ENCODE results near the gene GRIA1.

The GRIA1 gene

GRCh38 chr5:153598099-153598498 lies 107.6 kb downstream of the GRIA1 start:
- in situ Hi-C loops (cut with HindIII; ENCODE audit: low sequenced_read_pairs), result no loop called here
- no peak overlapping the region for H3K4me3 ChIP-seq (ENCODE audit: low read depth, low read length)
- no peak for TF ChIP-seq CTCF (IDR thresholded peaks at IDR 0.05; ENCODE audit: low read depth, low read length)
- no peak for DNase-seq (ENCODE audit: low read depth, low spot score)

- DNase-seq (ENCODE audit: low read depth, low spot score), result no peak
- in situ Hi-C loops (cut with HindIII; ENCODE audit: low sequenced_read_pairs), result no loop called here
- no peak for TF ChIP-seq CTCF (IDR thresholded peaks at IDR 0.05; ENCODE audit: low read depth, low read length)
- no peak overlapping the region for H3K4me3 ChIP-seq (ENCODE audit: low read depth, low read length)
Observed at GRCh38 chr5:153601377-153601776, 110.9 kb downstream of the GRIA1 start.

GRCh38 chr5:153605386-153605785 lies 114.9 kb downstream of the GRIA1 start:
- H3K4me3 ChIP-seq (ENCODE audit: low read depth, low read length), result no peak overlapping the region
- no peak for TF ChIP-seq CTCF (IDR thresholded peaks at IDR 0.05; ENCODE audit: low read depth, low read length)
- in situ Hi-C loops (cut with HindIII; ENCODE audit: low sequenced_read_pairs), result no loop called here
- DNase-seq (ENCODE audit: low read depth, low spot score), result no peak

- no peak for DNase-seq (ENCODE audit: low read depth, low spot score)
- no peak overlapping the region for H3K4me3 ChIP-seq (ENCODE audit: low read depth, low read length)
- no peak for TF ChIP-seq CTCF (IDR thresholded peaks at IDR 0.05; ENCODE audit: low read depth, low read length)
- in situ Hi-C loops (cut with HindIII; ENCODE audit: low sequenced_read_pairs), result no loop called here
Observed at GRCh38 chr5:153610009-153610408, 119.5 kb downstream of the GRIA1 start.

GRCh38 chr5:153610811-153611210 lies 120.3 kb downstream of the GRIA1 start:
- TF ChIP-seq CTCF (IDR thresholded peaks at IDR 0.05; ENCODE audit: low read depth, low read length), result no peak
- in situ Hi-C loops (cut with HindIII; ENCODE audit: low sequenced_read_pairs), result no loop called here
- H3K4me3 ChIP-seq (ENCODE audit: low read depth, low read length), result no peak overlapping the region
- DNase-seq (ENCODE audit: low read depth, low spot score), result no peak

GRCh38 chr5:153613144-153613543 lies 122.7 kb downstream of the GRIA1 start:
- no peak for TF ChIP-seq CTCF (IDR thresholded peaks at IDR 0.05; ENCODE audit: low read depth, low read length)
- DNase-seq (ENCODE audit: low read depth, low spot score), result peak; percentile 18
- H3K4me3 ChIP-seq (ENCODE audit: low read depth, low read length), result no peak overlapping the region
- in situ Hi-C loops (cut with HindIII; ENCODE audit: low sequenced_read_pairs), result no loop called here

- no peak for DNase-seq (ENCODE audit: low read depth, low spot score)
- in situ Hi-C loops (cut with HindIII; ENCODE audit: low sequenced_read_pairs), result no loop called here
- no peak overlapping the region for H3K4me3 ChIP-seq (ENCODE audit: low read depth, low read length)
- TF ChIP-seq CTCF (IDR thresholded peaks at IDR 0.05; ENCODE audit: low read depth, low read length), result no peak
Observed at GRCh38 chr5:153613672-153614071, 123.2 kb downstream of the GRIA1 start.

All from astrocyte of the spinal cord (primary cell).